ENCODE data around the gene ZNF292.

DNA sequence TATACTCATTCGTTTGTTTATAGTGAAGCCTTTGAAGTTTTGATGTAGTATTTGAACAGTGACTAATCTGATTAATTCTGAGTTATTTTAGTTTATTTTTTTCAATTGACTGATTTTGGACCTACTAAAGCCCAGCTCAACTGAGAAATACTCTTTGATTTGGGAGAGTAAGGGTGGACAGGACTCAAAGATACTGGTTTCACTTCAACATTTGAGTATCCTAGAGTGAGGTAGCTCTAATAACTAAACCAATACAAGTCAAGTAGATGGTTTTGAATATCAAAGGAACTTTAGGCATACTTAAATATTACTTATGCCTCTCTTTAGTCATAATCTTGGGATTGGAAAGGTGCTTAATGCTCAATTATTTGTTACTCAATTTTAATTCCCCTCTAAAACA lies 65.6 kb downstream of the ZNF292 start:
- TF ChIP-seq POLR2AphosphoS5 (IDR thresholded peaks at IDR 0.05; ENCODE audit: low read depth, low read length) (no peak), REST (IDR thresholded peaks at IDR 0.05; ENCODE audit: insufficient read depth in 1 of 2, low read depth in 2 of 2, low read length in 2 of 2) (no peak)
